SH-SY5Y (cell line): Measurements from ENCODE around the gene PC.

ENCODE experiments used
- GATA2 ChIP-seq: IDR thresholded peaks from 2 replicates; pipeline ENCODE4 v1.6.1; 2011; ENCODE audit warnings: mild to moderate bottlenecking, low read depth, low read length
- GATA3 ChIP-seq: IDR thresholded peaks from 2 replicates; pipeline ENCODE4 v1.6.1; 2011; ENCODE audit warnings: low read depth, mild to moderate bottlenecking, low read length, moderate library complexity

DNA sequence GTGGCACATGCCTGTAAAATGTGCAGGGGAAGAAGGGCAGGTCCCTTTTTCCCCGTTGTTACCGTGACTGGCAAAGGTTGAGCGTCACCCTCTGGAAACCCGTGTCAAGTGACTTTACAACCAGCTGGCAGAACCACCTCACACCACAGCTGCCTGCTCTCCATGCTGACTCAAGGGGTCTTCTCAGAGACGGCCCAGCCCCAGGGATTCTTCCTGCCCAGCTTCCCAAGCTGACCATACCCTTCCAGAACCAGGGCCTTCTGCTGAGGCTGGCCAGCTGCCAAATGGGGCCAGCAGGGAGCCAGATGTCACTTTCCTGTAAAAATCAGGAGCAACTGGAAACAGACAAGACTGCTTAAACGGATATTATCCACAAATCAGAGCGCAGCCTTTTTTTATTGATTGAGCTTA is 6.3 kb downstream of the PC start:
- TF ChIP-seq GATA3 (no peak), GATA2 (peak; percentile 25; the same call in 1 of the 2 replicates)
